ENCODE data around the gene PLCB3. TPM values are rescaled to one million over a fixed set of nuclear protein-coding genes. Genes with fewer than 3 reads are reported as not detected.

The PLCB3 gene
- polyA plus RNA-seq, 1 donor, result 115 TPM

DNA sequence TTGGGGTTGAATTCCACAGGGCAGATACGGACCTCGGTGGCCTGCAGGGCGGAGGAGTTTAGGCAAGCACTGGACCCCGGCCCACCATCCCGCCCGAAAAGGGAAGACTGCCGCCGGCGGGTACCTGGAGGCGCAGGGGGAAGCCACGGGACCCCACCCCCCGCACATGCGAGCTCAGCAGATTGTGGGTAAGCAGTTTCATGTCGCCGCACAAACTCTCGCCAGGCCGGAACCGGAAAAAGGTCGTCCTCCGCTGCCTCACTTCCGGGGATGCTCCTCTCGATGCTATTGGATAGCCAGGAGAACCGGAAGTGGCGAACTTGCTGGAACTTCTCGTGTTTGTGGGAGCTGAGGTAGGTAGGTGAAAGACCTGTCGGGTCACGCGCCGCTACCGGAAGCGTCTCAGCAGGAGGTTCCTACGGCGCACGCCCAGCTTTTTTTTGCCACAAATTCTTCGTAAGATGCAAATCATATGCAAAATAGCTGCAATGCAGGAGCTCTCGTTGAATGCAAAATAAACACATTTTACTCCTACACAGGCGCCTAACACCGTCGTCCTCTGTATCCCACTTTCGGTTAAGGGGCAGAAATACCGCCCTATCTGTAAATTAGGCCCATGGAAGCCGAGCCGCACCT lies 66.1 kb downstream of the PLCB3 start, which contains the start of gene TRMT112:
Gene TRMT112, minus strand, starts transcription at position 235 of the 636 bp plus-strand sequence. Its CDS starts 33 bp downstream, at position 202.
- DNase-seq, result peak; percentile 98 to 99
- Histone ChIP-seq H3K27ac (ENCODE audit: low read length) (peak within 1 kb of the TSS; percentile 96), H3K27me3 (ENCODE audit: control insufficient read depth, insufficient read depth, low read length) (no peaks in the 10 kb centered on the region), H3K36me3 (ENCODE audit: control insufficient read depth, insufficient read depth, low read length) (peaks cover 46% of the 10 kb centered on the region), H3K4me3 (ENCODE audit: low read length) (peak within 1 kb of the TSS; percentile 91), H3K4me1 (ENCODE audit: control insufficient read depth, insufficient read depth, low read length) (peaks cover 43% of the 10 kb centered on the region), H3K9me3 (ENCODE audit: control insufficient read depth, low read depth, low read length) (no peaks in the 10 kb centered on the region)
- WGBS (ENCODE audit: insufficient coverage, low lambda C conversion rate), result no CpG with 5 or more reads among the region's 43 CpGs

DNA sequence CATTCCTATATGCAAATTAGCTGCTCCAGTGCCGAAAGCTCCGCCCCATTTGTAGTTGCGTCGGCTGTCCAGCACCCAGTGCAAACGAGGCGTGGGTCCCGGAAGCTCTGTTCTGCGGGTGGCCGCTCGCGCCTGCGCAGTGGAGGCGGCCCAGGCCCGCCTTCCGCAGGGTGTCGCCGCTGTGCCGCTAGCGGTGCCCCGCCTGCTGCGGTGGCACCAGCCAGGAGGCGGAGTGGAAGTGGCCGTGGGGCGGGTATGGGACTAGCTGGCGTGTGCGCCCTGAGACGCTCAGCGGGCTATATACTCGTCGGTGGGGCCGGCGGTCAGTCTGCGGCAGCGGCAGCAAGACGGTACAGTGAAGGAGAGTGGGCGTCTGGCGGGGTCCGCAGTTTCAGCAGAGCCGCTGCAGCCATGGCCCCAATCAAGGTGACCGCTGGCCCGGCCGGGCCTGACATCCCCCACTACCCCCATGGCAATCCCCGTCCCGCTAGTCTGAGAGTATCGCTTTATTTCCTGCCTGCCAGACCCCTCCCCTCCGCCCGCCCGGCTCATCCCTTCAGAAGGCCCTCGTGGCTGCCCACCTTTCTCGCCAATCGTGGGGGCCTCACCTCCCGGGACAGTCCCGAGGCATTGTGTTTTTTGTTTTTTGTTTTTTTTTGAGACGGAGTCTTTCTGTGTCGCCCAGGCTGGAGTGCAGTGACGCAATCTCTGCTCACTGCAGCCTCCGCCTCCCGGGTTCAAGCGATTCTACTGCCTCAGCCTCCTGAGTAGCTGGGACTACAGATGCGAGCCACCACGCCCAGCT lies 66.8 kb downstream of the PLCB3 start, which contains the start of gene PRDX5:
Gene PRDX5, plus strand, starts transcription at position 161 of the 805 bp plus-strand sequence. Its CDS starts 95 bp downstream, at position 256.
- H3K4me3 ChIP-seq (ENCODE audit: low read length), result peak within 1 kb of the TSS; percentile 91
- H3K27ac ChIP-seq (ENCODE audit: low read length), result peak within 1 kb of the TSS; percentile 96
- H3K4me1 ChIP-seq (ENCODE audit: control insufficient read depth, insufficient read depth, low read length), result peaks cover 49% of the 10 kb centered on the region
- H3K27me3 ChIP-seq (ENCODE audit: control insufficient read depth, insufficient read depth, low read length), result no peaks in the 10 kb centered on the region
- no CpG with 5 or more reads among the region's 61 CpGs for WGBS (ENCODE audit: insufficient coverage, low lambda C conversion rate)
- H3K36me3 ChIP-seq (ENCODE audit: control insufficient read depth, insufficient read depth, low read length), result peaks cover 45% of the 10 kb centered on the region
- no peaks in the 10 kb centered on the region for H3K9me3 ChIP-seq (ENCODE audit: control insufficient read depth, low read depth, low read length)
- peak; percentile 98 for DNase-seq

Other genes with a start within 250 kb of the PLCB3 start
- gene FLRT1, start 215.6 kb upstream of the PLCB3 start, polyA plus RNA-seq, result 1.9 TPM
- 18.2 TPM for gene MACROD1, start 85.4 kb upstream of the PLCB3 start, polyA plus RNA-seq
- gene STIP1, start 65.4 kb upstream of the PLCB3 start, polyA plus RNA-seq, result 109 TPM
- 28.5 TPM for gene FERMT3, start 44.8 kb upstream of the PLCB3 start, polyA plus RNA-seq
- gene TRPT1, start 25.3 kb upstream of the PLCB3 start, polyA plus RNA-seq, result 38.3 TPM
- 33.8 TPM for gene NUDT22, start 25.3 kb upstream of the PLCB3 start, polyA plus RNA-seq
- 52.5 TPM for gene DNAJC4, start 21.0 kb upstream of the PLCB3 start, polyA plus RNA-seq
- gene VEGFB, start 16.9 kb upstream of the PLCB3 start, polyA plus RNA-seq, result 105 TPM
- 79.3 TPM for gene FKBP2, start 10.4 kb upstream of the PLCB3 start, polyA plus RNA-seq
- 62.6 TPM for gene PPP1R14B, start 4.6 kb upstream of the PLCB3 start, polyA plus RNA-seq
- gene BAD, start 33.1 kb downstream of the PLCB3 start, polyA plus RNA-seq, result 39.6 TPM
- gene GPR137, start 34.3 kb downstream of the PLCB3 start, polyA plus RNA-seq, result 20.6 TPM
- 0.09 TPM for gene KCNK4, start 39.8 kb downstream of the PLCB3 start, polyA plus RNA-seq
- gene CATSPERZ, start 48.8 kb downstream of the PLCB3 start, polyA plus RNA-seq, result 0.15 TPM
- 83.2 TPM for gene ESRRA, start 54.0 kb downstream of the PLCB3 start, polyA plus RNA-seq
- 167 TPM for gene TRMT112, start 66.0 kb downstream of the PLCB3 start, polyA plus RNA-seq
- gene PRDX5, start 66.6 kb downstream of the PLCB3 start, polyA plus RNA-seq, result 219 TPM
- gene CCDC88B, start 88.7 kb downstream of the PLCB3 start, polyA plus RNA-seq, result 13.5 TPM
- 25.8 TPM for gene RPS6KA4, start 107.6 kb downstream of the PLCB3 start, polyA plus RNA-seq

Data from large intestine (tissue), 3 donors.